NCI-H345 (cell line): Measurements from ENCODE around the gene NRXN3.

Experiments
- DNase-seq: peaks from one replicate; lab custom pipeline; 2025; lab: John Stamatoyannopoulos, UW

The NRXN3 gene

GRCh38 chr14:79413734-79414428, 1243.7 kb downstream of the NRXN3 start:
- no peak for DNase-seq

GRCh38 chr14:79415726-79416125, 1245.6 kb downstream of the NRXN3 start:
- no peak for DNase-seq

- no peak for DNase-seq
These were observed 1247.8 kb downstream of the NRXN3 start for GRCh38 chr14:79417961-79418360.

- no peak for DNase-seq
These were observed 1248.7 kb downstream of the NRXN3 start for GRCh38 chr14:79418649-79419415.

- no peak for DNase-seq
These were observed 1249.6 kb downstream of the NRXN3 start for GRCh38 chr14:79419571-79420327.

GRCh38 chr14:79420725-79421124, 1250.6 kb downstream of the NRXN3 start:
- DNase-seq = no peak

GRCh38 chr14:79421811-79422210, 1251.6 kb downstream of the NRXN3 start:
- DNase-seq = no peak

GRCh38 chr14:79424462-79424861, 1254.3 kb downstream of the NRXN3 start:
- no peak for DNase-seq

GRCh38 chr14:79426103-79426755, 1256.1 kb downstream of the NRXN3 start:
- peak; percentile 36 for DNase-seq

- DNase-seq = no peak
These were observed 1262.5 kb downstream of the NRXN3 start for GRCh38 chr14:79432640-79433039.

- no peak for DNase-seq
These were observed 1266.2 kb downstream of the NRXN3 start for GRCh38 chr14:79436335-79436734.

- no peak for DNase-seq
These were observed 1267.8 kb downstream of the NRXN3 start for GRCh38 chr14:79437951-79438350.

- DNase-seq = no peak
These were observed 1268.6 kb downstream of the NRXN3 start for GRCh38 chr14:79438696-79439342.

GRCh38 chr14:79442786-79443185, 1272.6 kb downstream of the NRXN3 start:
- DNase-seq = no peak

GRCh38 chr14:79443602-79444001, 1273.4 kb downstream of the NRXN3 start:
- DNase-seq = no peak

- DNase-seq = no peak
These were observed 1278.8 kb downstream of the NRXN3 start for GRCh38 chr14:79448960-79449359.

GRCh38 chr14:79451601-79452000, 1281.4 kb downstream of the NRXN3 start:
- DNase-seq = no peak

GRCh38 chr14:79453276-79453675, 1283.1 kb downstream of the NRXN3 start:
- no peak for DNase-seq

- no peak for DNase-seq
These were observed 1294.3 kb downstream of the NRXN3 start for GRCh38 chr14:79464468-79464867.

GRCh38 chr14:79465651-79466050, 1295.5 kb downstream of the NRXN3 start:
- DNase-seq = no peak

GRCh38 chr14:79466938-79467527, 1296.9 kb downstream of the NRXN3 start:
- no peak for DNase-seq
